Neural crest cell (in vitro differentiated cells): Measurements from ENCODE around the gene RIT2. TPM values are rescaled to one million over a fixed set of nuclear protein-coding genes. Genes with fewer than 3 reads are reported as not detected.

ENCODE experiments used
- DNase-seq: peaks from one replicate; pipeline ENCODE4 v3.0.0; 2021; ENCODE audit warnings: low read depth, mixed read lengths, low spot score
- H3K27ac Mint-ChIP-seq: one replicate; pipeline ENCODE4 v1.8.0; 2021; ENCODE audit warnings: mild to moderate bottlenecking, mixed read lengths; ENCODE audit not compliant: unreplicated experiment
- H3K27me3 Mint-ChIP-seq: 2 replicates; pipeline ENCODE4 v1.8.0; 2021; ENCODE audit warnings: low read depth, mild to moderate bottlenecking, mixed read lengths
- H3K36me3 Mint-ChIP-seq: 2 replicates; pipeline ENCODE4 v1.8.0; 2021; ENCODE audit warnings: low read depth, mild to moderate bottlenecking, mixed read lengths
- H3K4me1 Mint-ChIP-seq: 2 replicates; pipeline ENCODE4 v1.8.0; 2021; ENCODE audit warnings: mixed read lengths
- H3K4me3 Mint-ChIP-seq: one replicate; pipeline ENCODE4 v1.8.0; 2021; ENCODE audit warnings: mild to moderate bottlenecking, mixed read lengths
- H3K9me3 Mint-ChIP-seq: 2 replicates; pipeline ENCODE4 v1.8.0; 2021; ENCODE audit warnings: mixed read lengths
- total RNA-seq: library from RNA; stranded (reverse); gene quantifications from 2 replicates; pipeline ENCODE4 v1.2.1, GENCODE V29; 2021
- TF ChIP-seq, protein P1 (sequence below): fragments of 200-600 bp; sonication (generic); conservative IDR thresholded peaks from 2 replicates; pipeline ENCODE4 v1.5.0; 2021; ENCODE audit warnings: antibody characterized with exemption, mild to moderate bottlenecking

Gene RIT2
- total RNA-seq, 1 donor from 2014 or later = not detected

DNA sequence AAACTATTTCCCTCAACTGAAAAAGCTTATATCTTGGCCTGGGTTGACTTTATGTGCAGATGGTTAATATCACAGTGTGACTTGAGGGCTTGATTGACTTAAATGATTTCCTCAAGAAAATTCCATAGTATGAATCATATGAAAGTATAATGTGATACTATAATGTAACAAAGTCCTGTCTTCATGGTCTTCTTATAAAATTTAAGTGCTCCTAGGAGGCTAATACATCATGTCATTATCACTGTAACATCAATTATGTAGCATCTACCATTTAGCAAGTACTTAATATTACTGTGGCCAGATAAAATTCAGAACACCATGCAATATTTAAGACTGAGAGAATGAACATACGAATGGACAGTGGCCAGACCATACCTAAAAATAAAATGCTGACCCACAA lies 276.1 kb downstream of the RIT2 start:
- H3K4me1 Mint-ChIP-seq = no peaks in the 10 kb centered on the region
- H3K9me3 Mint-ChIP-seq = no peaks in the 10 kb centered on the region
- no peaks in the 10 kb centered on the region for H3K36me3 Mint-ChIP-seq
- H3K4me3 Mint-ChIP-seq = no peak overlapping the region
- DNase-seq = no peak
- TF ChIP-seq, protein P1, sequence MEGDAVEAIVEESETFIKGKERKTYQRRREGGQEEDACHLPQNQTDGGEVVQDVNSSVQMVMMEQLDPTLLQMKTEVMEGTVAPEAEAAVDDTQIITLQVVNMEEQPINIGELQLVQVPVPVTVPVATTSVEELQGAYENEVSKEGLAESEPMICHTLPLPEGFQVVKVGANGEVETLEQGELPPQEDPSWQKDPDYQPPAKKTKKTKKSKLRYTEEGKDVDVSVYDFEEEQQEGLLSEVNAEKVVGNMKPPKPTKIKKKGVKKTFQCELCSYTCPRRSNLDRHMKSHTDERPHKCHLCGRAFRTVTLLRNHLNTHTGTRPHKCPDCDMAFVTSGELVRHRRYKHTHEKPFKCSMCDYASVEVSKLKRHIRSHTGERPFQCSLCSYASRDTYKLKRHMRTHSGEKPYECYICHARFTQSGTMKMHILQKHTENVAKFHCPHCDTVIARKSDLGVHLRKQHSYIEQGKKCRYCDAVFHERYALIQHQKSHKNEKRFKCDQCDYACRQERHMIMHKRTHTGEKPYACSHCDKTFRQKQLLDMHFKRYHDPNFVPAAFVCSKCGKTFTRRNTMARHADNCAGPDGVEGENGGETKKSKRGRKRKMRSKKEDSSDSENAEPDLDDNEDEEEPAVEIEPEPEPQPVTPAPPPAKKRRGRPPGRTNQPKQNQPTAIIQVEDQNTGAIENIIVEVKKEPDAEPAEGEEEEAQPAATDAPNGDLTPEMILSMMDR = no peak
- no peaks in the 10 kb centered on the region for H3K27me3 Mint-ChIP-seq
- no peak overlapping the region for H3K27ac Mint-ChIP-seq

GRCh38 chr18:42838546-42839145 lies 276.8 kb downstream of the RIT2 start:
- no peaks in the 10 kb centered on the region for H3K4me1 Mint-ChIP-seq
- no peaks in the 10 kb centered on the region for H3K27me3 Mint-ChIP-seq
- no peak overlapping the region for H3K27ac Mint-ChIP-seq
- H3K36me3 Mint-ChIP-seq = no peaks in the 10 kb centered on the region
- no peak overlapping the region for H3K4me3 Mint-ChIP-seq
- no peak for DNase-seq
- no peaks in the 10 kb centered on the region for H3K9me3 Mint-ChIP-seq
- TF ChIP-seq, protein P1 = no peak

DNA sequence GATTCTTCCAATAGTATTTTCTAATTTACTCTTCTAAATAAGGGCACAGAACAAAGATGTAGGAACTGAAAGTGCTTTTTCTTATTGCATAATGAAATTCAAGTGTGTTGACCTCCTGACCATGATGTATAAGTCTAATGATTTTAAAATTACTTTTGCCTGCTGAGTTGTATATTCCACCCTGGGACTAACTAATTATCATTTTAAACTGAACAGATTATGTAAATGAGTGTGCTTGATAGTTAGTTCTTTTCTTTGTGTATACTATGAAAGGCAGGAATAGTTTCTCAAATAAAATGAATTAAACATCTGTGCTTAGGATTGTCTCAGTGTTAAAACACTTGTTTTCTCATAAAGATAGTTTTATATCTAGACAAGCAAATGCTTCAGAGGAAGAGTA lies 284.5 kb downstream of the RIT2 start:
- H3K9me3 Mint-ChIP-seq = no peaks in the 10 kb centered on the region
- no peaks in the 10 kb centered on the region for H3K36me3 Mint-ChIP-seq
- no peak for DNase-seq
- no peak overlapping the region for H3K27ac Mint-ChIP-seq
- H3K4me3 Mint-ChIP-seq = no peak overlapping the region
- H3K4me1 Mint-ChIP-seq = no peaks in the 10 kb centered on the region
- TF ChIP-seq, protein P1 = no peak
- H3K27me3 Mint-ChIP-seq = no peaks in the 10 kb centered on the region

DNA sequence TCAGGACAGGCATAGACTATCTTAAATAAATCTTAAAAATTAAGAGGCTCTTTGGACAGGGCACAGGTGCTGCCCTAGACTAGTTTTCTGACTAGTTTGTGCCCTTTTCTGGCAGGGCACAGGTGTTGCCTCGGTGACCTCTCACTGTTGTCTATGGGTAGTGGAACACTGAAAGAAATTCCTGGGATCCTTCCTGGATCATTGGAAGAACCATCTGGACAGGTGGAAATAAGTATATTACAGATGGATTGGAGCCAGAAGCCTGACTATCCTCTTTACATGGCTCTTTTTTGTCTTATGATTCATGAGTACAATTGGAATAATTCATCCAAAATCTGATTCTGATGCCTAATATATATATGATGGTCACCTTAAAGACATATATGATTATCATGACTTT lies 286.6 kb downstream of the RIT2 start:
- no peaks in the 10 kb centered on the region for H3K4me1 Mint-ChIP-seq
- TF ChIP-seq, protein P1 = no peak
- no peaks in the 10 kb centered on the region for H3K9me3 Mint-ChIP-seq
- DNase-seq = no peak
- no peak overlapping the region for H3K4me3 Mint-ChIP-seq
- H3K27me3 Mint-ChIP-seq = no peaks in the 10 kb centered on the region
- no peak overlapping the region for H3K27ac Mint-ChIP-seq
- H3K36me3 Mint-ChIP-seq = no peaks in the 10 kb centered on the region

DNA sequence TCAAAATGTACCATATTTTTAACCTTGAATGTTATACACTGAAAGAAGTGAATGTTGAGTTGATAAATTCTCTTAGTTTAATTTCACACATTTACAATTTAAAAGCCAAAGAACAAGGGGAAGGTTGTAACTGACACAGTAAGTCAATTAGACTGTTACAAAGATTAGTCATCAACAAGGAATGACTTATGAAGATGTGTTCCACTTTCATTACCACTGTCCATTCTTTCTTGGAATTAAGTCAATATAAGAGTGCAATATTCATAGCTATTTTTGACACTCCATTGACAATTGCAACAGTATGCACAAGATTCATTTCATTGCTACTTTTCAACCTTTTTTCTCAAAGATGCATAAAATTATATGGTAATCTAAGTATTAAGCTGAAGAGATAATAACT lies 291.3 kb downstream of the RIT2 start:
- no peak for DNase-seq
- Mint-ChIP-seq H3K4me1 (no peaks in the 10 kb centered on the region), H3K27ac (no peak overlapping the region), H3K9me3 (no peaks in the 10 kb centered on the region), H3K27me3 (no peaks in the 10 kb centered on the region), H3K4me3 (no peak overlapping the region), H3K36me3 (no peaks in the 10 kb centered on the region)
- TF ChIP-seq, protein P1 = no peak
